ENCODE results near the gene LAMC3.
A peak's percentile ranks its signal among the peaks of the same experiment; 100 is the strongest.

LAMC3 gene

GRCh38 chr9:131125288-131126058 is 116.5 kb downstream of the LAMC3 start, which contains the start of gene NUP214:
NUP214 (plus strand) TSS chr9:131125586; CDS start chr9:131125705, 119 bp downstream.
- peak; percentile 96 to 97 for DNase-seq

GRCh38 chr9:131126059-131126426 is 117.1 kb downstream of the LAMC3 start:
- DNase-seq = no peak

- no peak for DNase-seq
These were observed 120.2 kb downstream of the LAMC3 start for GRCh38 chr9:131129183-131129582.

GRCh38 chr9:131138676-131139075 is 129.7 kb downstream of the LAMC3 start:
- DNase-seq = no peak

GRCh38 chr9:131140112-131140511 is 131.1 kb downstream of the LAMC3 start:
- DNase-seq = no peak

GRCh38 chr9:131140550-131140949 is 131.6 kb downstream of the LAMC3 start:
- no peak for DNase-seq

- DNase-seq = no peak
These were observed 133.2 kb downstream of the LAMC3 start for GRCh38 chr9:131142160-131142559.
